HG03342 (cell line): ENCODE measurements around the gene BRD7.

Source experiments
- ATAC-seq: cut with Tn5 transposase; IDR thresholded peaks from one replicate; pipeline ENCODE4 v1.9.1; 2021; ENCODE audit warnings: mild to moderate bottlenecking, moderate library complexity; ENCODE audit not compliant: unreplicated experiment

Gene BRD7

DNA sequence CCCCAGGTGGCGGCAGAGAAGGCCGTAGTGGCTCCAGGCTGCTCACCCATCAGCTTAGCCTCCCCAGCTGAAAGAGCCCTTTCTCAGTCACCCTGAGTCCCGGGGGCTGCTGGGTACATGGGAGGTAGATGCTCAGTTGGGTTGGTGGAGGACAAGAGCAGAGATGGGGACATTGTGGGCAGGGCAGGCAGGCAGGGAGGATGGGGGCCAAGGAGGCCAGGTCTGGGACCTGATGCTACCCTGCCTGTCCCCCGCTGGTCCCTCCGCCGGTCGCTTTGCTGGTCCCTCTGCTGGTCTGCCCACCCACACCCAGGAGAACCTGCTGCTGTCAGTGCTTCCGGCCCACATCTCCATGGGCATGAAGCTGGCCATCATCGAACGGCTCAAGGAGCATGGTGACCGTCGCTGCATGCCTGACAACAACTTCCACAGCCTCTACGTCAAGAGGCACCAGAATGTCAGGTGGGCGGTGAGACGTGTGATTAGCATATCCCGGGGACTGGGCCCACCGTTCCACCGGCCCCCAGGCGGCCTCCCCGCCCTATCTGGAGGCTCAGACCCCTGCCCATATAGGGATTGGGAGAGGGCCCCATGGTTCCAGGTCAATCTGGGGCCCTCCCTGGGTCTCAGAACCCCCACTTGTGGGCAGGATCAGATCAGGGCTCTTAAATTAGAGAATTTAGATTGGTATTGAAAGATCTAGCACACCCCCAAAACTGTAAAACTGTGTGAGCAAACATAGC is 75.6 kb downstream of the BRD7 start:
- ATAC-seq = no peak

DNA sequence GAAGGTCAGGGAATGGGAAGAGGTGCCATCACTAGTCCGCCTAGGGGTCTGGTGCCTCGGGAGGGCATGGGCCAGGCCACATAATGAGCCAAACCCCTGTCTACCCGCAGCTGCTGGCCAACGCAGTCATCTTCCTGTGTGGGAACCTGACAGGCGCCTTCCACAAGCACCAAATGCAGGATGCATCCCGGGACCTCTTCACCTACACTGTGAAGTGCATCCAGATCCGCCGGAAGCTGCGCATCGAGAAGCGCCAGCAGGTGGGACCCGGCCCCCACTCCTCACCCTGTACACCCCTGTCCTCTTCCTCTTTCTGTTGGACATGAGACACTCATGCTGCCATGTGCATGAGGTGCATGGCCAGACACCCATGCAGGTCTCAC is 76.2 kb downstream of the BRD7 start:
- ATAC-seq = no peak

DNA sequence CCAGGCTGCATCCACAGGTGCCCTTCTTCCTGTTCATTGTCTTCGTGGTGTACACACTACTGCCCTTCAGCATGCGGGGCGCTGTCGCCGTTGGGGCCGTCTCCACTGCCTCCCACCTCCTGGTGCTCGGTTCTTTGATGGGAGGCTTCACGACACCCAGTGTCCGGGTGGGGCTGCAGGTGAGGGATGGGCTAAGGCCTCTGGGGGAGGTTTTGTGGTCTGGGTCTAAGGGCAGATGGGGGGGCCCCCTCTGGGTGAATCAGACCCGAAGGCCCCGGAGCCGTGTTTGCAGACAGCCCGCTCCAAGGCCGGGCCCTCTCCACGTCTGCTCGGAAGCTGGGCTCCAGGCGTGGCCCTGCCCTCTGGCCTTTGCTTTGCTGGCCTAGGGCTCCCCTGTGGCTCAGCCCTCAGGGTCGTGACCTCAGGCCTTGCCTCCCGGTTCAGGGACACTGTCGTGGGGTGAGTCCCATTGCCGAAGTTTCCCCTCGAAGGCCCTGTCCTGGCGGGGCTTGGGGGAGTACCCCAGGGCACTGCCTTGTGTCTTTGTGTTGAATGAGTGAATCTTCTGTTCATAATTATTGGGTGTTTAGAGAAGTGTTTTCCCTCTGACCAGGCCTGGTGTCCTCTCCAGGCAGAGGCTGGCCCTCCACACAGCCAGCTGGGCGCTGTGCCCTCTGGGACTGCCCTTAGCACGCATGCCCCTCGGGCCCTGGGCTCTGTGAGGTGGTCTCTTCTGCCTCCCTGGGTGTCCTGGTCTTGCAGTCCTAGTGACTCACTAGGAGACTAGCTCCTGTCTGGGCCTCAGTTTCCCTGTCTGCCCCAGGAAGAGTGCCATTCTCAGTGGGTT is 76.8 kb downstream of the BRD7 start:
- ATAC-seq = no peak

DNA sequence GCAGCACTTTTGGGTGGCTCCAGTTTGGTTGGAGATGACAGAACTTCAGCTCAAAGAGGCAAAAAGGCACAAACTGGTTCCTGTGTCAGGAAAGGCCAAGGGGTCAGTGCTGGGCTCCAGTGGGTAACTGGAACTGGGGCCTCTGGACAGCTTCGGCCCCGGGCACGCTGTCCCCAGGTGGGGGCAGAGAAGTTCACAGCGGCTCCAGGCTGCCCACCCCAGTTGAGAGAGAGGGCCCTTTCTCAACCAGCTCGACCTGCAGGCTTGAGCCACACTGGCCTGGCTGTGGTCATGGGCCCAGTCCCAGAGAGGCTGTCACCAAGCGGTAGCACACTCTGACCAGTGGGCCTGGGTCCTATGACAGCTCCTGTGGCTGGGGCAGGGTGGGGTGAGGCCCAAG is 77.9 kb downstream of the BRD7 start:
- ATAC-seq = no peak

- ATAC-seq = no peak
Measured at GRCh38 chr16:50289950-50290764, 78.6 kb downstream of the BRD7 start.

- no peak for ATAC-seq
Measured at GRCh38 chr16:50288920-50289319, 79.9 kb downstream of the BRD7 start.

DNA sequence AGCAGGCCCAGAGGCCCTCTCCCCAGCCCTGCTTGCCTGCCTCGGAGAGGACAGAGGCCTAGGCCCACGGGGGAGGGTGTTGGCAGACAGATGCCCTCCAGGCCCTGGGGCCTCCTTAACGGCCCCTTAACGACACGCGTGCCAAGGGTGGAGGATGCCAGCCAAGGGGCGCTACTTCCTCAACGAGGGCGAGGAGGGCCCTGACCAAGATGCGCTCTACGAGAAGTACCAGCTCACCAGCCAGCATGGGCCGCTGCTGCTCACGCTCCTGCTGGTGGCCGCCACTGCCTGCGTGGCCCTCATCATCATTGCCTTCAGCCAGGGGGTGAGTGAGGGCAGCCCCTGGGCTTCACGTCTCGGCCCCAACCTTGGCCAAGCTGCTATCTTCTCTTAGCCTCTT is 80.8 kb downstream of the BRD7 start:
- ATAC-seq = no peak

GRCh38 chr16:50286681-50287080 is 82.1 kb downstream of the BRD7 start:
- ATAC-seq = no peak

- ATAC-seq = no peak
Measured at GRCh38 chr16:50285406-50286003, 83.3 kb downstream of the BRD7 start.

DNA sequence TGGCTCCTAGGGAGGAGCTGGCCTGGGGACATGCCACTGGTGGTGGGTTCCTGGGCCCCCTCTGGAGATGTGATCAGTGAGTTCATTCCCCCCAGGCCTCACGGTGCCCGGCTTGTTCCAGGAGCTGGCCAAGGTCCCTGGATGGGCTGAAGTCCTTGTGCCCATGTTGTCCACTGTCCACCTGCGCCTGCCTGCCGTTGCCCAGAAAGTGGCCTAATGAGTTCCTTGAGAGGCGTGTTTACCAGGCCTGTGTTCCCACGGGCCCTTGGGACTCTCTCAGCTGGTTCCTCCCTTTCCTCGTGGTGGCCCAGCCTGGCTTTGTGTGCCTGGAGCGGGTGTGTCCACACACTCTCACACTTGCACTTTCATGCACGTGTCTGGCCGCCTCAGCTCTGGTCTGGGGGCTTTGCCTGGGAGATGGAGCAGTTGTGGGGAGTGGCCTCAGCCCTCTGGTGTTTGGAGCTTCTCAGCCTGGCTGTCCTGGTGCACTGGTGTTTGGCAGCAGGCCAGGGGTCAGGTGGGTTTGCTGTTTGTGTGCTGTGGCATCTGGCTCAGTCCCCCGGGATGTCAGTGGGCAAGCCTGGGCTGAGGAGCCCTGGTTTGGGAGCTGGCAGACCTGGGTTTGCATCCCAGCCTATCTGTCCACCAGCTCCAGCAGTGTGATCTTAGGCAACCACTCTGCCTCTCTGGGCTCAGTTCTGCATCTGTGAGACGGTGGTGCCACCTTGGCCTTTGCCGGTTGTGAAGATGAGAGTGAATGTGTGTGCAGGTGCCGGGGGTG is 84.5 kb downstream of the BRD7 start:
- no peak for ATAC-seq

DNA sequence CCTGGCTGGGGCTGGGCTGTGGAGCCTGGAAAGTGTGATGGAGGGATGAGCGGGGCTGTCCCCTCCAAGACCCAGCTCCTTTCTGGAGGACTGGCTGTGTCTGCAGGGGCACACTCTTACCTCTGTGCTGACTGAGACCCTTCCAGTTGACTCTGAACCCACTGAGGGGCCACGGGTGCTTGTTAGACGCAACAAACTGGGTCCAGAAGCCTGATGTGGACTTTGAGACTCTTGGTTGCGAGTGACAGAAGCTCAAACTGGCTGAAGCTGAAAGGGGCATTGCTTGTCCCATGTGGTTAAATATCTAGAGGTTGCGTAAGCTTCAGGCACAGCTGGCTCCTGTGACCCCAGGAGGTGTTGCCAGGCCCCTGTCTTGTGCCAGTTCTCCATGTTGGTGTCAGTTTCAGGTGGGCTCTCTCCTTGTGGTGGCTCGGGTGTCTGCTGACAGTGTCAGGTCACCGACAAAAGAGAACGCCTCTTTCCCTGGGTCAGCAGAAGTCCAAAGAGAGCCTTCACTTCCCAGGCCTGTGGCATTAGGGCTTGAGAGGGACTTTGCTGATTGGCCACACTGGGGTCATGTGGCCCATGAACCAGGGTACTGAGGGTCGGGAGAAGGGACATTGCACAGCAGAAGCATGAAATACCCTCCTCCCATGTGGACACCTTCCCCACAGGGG is 85.7 kb downstream of the BRD7 start:
- ATAC-seq = no peak

GRCh38 chr16:50282010-50282538 is 86.7 kb downstream of the BRD7 start:
- peak; percentile 91 for ATAC-seq

GRCh38 chr16:50281391-50282009 is 87.3 kb downstream of the BRD7 start:
- ATAC-seq = no peak

- ATAC-seq = no peak
Measured at GRCh38 chr16:50280932-50281331, 87.9 kb downstream of the BRD7 start.

GRCh38 chr16:50279504-50279865 is 89.3 kb downstream of the BRD7 start:
- ATAC-seq = no peak

- ATAC-seq = no peak
Measured at GRCh38 chr16:50278251-50278650, 90.5 kb downstream of the BRD7 start.

DNA sequence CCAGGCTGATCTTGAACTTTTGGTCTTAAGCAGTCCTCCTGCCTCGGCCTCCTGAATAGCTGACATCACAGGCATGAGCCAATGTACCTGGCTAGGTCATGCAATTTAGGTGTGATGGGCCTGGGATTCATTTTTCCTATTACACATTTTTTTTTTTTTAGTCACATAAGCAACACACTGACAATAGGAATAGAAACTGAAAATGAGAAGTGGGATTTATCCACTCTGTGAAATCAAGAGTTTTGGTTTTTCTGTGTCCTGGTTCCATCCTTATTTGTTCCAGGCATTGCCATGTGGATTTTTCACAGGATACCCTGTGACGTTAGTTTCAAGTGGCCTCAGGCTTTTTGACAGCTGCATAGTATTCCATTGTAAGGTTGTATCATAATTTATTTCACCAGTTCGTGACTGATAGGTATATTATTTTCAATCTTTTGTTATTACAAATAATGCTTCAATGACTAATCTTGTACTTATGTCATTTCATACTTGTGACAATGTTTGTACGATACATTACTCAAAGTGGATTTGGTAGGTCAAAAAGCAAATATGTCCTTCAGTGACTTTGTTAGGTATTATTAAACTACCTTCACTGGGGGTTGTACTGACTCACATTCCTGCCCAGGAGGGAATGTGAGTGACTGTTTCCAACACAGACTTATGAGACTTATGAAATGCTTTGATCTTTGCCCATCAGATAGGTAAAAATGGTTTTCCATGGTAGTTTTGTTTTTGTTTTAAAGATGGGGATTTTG is 91.8 kb downstream of the BRD7 start:
- ATAC-seq = no peak

GRCh38 chr16:50276326-50276640 is 92.5 kb downstream of the BRD7 start:
- ATAC-seq = no peak
